ENCODE data around the gene ETV2.
"Not testable (repeated sequence)": the region's sequence is repeated elsewhere in the genome, so short reads cannot be mapped to it uniquely, and the experiment has no call there.

Gene ETV2

GRCh38 chr19:35641515-35642151 lies at the start of gene ETV2:
ETV2 (plus strand) TSS chr19:35641745; CDS start chr19:35642461, 716 bp downstream.
- Histone ChIP-seq H3K4me1 (ENCODE audit: control insufficient read depth, low read length) (peaks cover 45% of the 10 kb centered on the region), H3K9me3 (ENCODE audit: control insufficient read depth, insufficient read depth, low read length) (no peaks in the 10 kb centered on the region), H3K4me3 (ENCODE audit: low read length) (peak within 1 kb of the TSS; percentile 81), H3K4me2 (ENCODE audit: low read length) (peak within 1 kb of the TSS; percentile 92), H3K9me2 (replicated peaks; ENCODE audit: control insufficient read depth, low read length) (no peaks in the 10 kb centered on the region), H3F3A (ENCODE audit: control insufficient read depth, insufficient read depth) (peaks cover 13% of the 10 kb centered on the region), H3K27ac (ENCODE audit: low read depth, low read length) (no peak within 1 kb of the TSS), H4K20me1 (ENCODE audit: control insufficient read depth, insufficient read depth, low read depth, low read length) (no peaks in the 10 kb centered on the region), H3K79me2 (ENCODE audit: control insufficient read depth, low read length) (no peaks in the 10 kb centered on the region), H3K36me3 (ENCODE audit: control insufficient read depth, low read length) (peaks cover 17% of the 10 kb centered on the region), H3K27me3 (ENCODE audit: control insufficient read depth, low read length) (no peaks in the 10 kb centered on the region)
- TF ChIP-seq EZH2phosphoT487 (IDR thresholded peaks at IDR 0.05; ENCODE audit: borderline replicate concordance, low read length) (no peak), CTCF (IDR thresholded peaks at IDR 0.05; ENCODE audit: low read depth, low read length, poor library complexity, severe bottlenecking) (no peak)

- Histone ChIP-seq H3K9me3 (ENCODE audit: control insufficient read depth, insufficient read depth, low read length) (no peaks in the 10 kb centered on the region), H3F3A (ENCODE audit: control insufficient read depth, insufficient read depth) (no peaks in the 10 kb centered on the region), H4K20me1 (ENCODE audit: control insufficient read depth, insufficient read depth, low read depth, low read length) (no peaks in the 10 kb centered on the region), H3K4me1 (ENCODE audit: control insufficient read depth, low read length) (no peaks in the 10 kb centered on the region), H3K27me3 (ENCODE audit: control insufficient read depth, low read length) (no peaks in the 10 kb centered on the region), H3K9me2 (replicated peaks; ENCODE audit: control insufficient read depth, low read length) (no peaks in the 10 kb centered on the region), H3K27ac (ENCODE audit: low read depth, low read length) (no peak overlapping the region), H3K4me2 (ENCODE audit: low read length) (no peak overlapping the region), H3K4me3 (ENCODE audit: low read length) (no peak overlapping the region), H3K79me2 (ENCODE audit: control insufficient read depth, low read length) (no peaks in the 10 kb centered on the region), H3K36me3 (ENCODE audit: control insufficient read depth, low read length) (no peaks in the 10 kb centered on the region)
- TF ChIP-seq EZH2phosphoT487 (IDR thresholded peaks at IDR 0.05; ENCODE audit: borderline replicate concordance, low read length) = no peak
- TF ChIP-seq CTCF (IDR thresholded peaks at IDR 0.05; ENCODE audit: low read depth, low read length, poor library complexity, severe bottlenecking) = peak; percentile 76
These were observed 49.3 kb upstream of the ETV2 start for GRCh38 chr19:35592226-35592625.

GRCh38 chr19:35595026-35595425 lies 46.5 kb upstream of the ETV2 start:
- not testable (repeated sequence) for H3F3A ChIP-seq (ENCODE audit: control insufficient read depth, insufficient read depth); H3K9me3 ChIP-seq (ENCODE audit: control insufficient read depth, insufficient read depth, low read length); H3K4me3 ChIP-seq (ENCODE audit: low read length); H3K4me1 ChIP-seq (ENCODE audit: control insufficient read depth, low read length); H3K4me2 ChIP-seq (ENCODE audit: low read length); H3K27ac ChIP-seq (ENCODE audit: low read depth, low read length); H3K79me2 ChIP-seq (ENCODE audit: control insufficient read depth, low read length); H3K9me2 ChIP-seq (replicated peaks; ENCODE audit: control insufficient read depth, low read length); H4K20me1 ChIP-seq (ENCODE audit: control insufficient read depth, insufficient read depth, low read depth, low read length); H3K27me3 ChIP-seq (ENCODE audit: control insufficient read depth, low read length); H3K36me3 ChIP-seq (ENCODE audit: control insufficient read depth, low read length)

GRCh38 chr19:35595928-35596327 lies 45.6 kb upstream of the ETV2 start:
- Histone ChIP-seq H3K9me2 (replicated peaks; ENCODE audit: control insufficient read depth, low read length) (no peaks in the 10 kb centered on the region), H3K4me1 (ENCODE audit: control insufficient read depth, low read length) (no peaks in the 10 kb centered on the region), H3K4me2 (ENCODE audit: low read length) (no peak overlapping the region), H4K20me1 (ENCODE audit: control insufficient read depth, insufficient read depth, low read depth, low read length) (no peaks in the 10 kb centered on the region), H3F3A (ENCODE audit: control insufficient read depth, insufficient read depth) (no peaks in the 10 kb centered on the region), H3K27me3 (ENCODE audit: control insufficient read depth, low read length) (peaks cover 5% of the 10 kb centered on the region), H3K9me3 (ENCODE audit: control insufficient read depth, insufficient read depth, low read length) (no peaks in the 10 kb centered on the region), H3K27ac (ENCODE audit: low read depth, low read length) (no peak overlapping the region), H3K36me3 (ENCODE audit: control insufficient read depth, low read length) (no peaks in the 10 kb centered on the region), H3K79me2 (ENCODE audit: control insufficient read depth, low read length) (no peaks in the 10 kb centered on the region), H3K4me3 (ENCODE audit: low read length) (no peak overlapping the region)
- TF ChIP-seq EZH2phosphoT487 (IDR thresholded peaks at IDR 0.05; ENCODE audit: borderline replicate concordance, low read length) (no peak), CTCF (IDR thresholded peaks at IDR 0.05; ENCODE audit: low read depth, low read length, poor library complexity, severe bottlenecking) (no peak)
